Stimulated activated naive CD4-positive, alpha-beta T cell treated with Interleukin-2 at 50 U/mL for 16 hours (primary cell): ENCODE results near the gene INO80E.

ENCODE experiments used
- DNase-seq: peaks from one replicate; lab custom pipeline; 2025; lab: John Stamatoyannopoulos, UW

Gene INO80E

DNA sequence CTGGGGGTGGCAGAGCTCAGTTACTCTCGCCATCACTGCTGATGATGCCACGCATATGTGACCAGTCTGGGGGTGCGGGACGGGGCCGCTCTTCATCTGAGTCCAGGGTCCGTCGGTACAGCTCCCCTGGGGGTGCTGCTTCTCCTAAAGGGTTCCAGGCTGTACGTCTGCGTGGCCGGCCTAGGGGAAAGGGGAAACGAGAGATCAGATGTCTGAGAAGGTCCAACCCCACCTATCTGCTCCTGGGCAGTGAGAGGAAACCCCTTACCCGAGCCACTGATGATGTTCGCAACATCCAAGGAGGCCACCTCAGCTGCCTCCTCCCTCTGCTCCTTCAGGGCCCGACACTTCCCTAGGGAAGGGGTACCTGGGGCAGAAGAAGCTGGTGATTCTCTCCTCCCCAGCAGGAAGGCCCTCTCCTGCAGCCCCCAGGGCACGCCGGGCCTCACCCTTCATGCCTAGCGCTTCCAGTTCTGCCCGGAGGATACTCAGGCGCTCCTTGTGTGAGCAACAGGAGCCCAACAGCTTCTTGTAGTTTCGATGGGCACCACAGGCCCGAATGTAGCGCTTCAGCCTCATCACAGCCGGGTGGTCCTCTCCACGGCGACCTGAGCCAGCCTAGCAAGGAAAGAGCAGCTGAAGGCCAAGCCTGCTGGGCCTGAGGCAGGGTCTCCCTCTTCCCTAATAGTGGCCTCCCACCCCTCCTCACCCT, 2.7 kb upstream of the INO80E start:
- no peak for DNase-seq

DNA sequence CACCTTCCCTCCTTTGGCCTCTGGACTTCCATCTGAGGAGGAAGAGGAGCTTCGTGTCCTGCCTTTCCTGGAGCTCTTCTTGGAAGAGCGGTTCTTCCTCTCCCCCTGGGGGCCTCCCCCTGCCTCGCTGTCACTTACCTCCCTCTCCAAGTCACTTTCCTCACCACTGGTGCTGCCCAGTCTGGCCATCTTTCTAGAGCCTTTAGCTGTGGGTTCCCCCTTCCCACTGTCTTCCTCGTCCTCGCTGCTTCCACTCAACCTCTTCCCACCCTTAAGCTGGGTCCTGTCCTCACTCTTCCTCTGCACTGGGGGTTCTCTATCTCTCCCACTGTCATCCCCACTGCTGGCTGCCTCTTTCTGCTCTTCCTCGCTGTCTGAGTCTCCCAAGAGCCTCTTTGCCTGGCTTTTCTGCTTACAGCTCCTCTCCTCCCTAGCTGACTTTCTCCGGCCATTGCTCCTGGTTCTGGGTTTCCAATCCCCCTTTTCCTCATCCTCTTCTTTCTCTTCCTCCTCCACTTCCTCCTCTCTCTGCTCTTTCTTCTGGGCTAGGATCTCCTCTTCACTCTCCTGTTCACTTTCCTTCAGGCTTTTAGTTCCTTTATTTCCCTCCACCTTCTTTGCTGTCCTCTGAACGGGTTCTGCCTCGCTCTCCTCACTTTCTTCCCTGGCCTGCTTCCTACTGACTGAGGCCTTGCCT, 2.0 kb upstream of the INO80E start:
- DNase-seq: no peak

DNA sequence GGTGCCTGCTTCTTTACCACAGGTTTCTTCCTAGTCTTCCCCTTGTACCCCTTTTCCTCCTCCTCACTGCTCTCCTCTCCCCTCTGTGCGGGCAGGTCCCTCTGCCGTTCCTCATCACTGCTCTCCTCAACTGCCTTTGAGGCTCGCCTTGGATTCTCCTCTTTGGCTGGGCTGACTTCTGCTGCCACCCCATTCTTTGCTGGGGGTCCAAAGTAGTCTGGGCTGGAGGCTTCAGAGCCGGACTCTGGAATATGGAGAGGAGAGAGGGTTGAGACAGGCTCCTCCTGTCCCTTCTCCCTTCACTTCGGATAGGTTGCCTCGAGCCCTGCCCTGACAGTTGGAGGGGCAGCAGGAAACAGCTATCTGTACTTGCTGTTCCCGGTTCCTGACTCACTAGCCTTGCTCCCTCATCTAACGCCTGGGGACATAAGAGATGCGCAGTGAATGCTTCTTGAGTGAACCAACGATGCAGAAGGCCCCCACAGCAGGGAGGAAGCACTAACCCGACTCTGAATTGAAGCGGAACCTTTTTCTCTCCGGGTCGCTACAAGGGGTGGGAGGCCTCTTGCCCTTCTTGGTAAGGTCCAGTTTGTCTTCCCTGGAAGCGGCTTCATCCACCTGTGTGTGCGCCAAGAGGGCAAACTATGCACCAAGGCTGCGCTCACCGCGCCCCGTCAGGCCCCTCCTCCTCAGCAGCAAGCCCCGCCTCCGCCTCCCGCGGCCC, 1.3 kb upstream of the INO80E start:
- no peak for DNase-seq

DNA sequence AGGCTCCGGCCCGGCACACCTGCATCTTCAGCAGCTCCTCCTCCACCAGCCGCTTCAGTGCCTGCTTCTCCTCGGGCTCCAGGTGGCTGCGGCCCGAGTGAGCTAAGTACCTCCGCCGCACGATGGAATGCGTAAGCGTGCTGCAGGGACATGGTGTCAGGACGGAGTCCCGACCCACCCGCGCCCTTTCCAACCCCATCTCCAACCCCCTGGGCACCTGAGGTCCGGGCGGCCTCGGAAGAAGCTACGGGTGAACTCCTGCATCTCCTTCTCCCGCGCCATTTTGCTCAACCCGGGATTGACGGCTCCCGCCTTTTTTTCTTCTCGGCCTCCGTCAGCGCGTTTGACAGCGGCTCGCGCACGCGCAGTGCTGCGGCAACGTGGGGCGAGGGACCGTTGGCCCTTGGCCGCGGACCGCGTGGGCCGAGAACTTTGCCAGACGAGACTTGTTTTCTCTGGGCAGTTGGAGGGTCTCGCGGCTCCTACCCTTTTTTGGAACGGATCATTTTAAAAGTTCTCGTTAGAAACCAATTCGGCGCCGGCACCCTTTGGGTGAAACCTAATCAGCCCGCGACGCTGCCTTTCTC, 624 bp upstream of the INO80E start, which contains the start of gene HIRIP3:
TSS of gene HIRIP3 (minus strand) at position 294 of the 587 bp plus-strand sequence. CDS start at position 282, 12 bp downstream.
- DNase-seq: peak; percentile 81

DNA sequence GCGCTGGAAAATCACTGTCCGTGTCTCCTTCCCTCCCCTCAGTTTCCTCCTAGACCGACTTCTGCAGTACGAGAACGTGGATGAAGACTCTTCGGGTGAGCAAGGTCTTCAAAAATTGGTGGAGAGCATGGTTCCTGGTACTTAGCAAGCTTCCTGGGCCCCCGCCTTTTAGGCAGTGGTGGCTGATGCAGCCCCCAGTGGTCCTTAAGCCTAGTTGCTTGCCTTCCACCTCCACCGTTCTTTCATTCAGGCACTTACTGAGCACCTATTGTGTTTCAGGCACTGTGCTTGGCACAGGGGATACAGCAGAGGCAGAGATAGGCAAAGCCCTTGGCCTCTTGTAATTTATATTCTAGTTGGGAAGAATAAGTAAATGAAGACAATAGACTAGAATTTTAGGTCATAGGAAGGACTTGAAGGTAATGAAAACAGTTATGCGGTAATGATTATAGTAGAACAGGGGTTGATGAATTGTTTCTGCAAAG, 767 bp downstream of the INO80E start:
- no peak for DNase-seq

DNA sequence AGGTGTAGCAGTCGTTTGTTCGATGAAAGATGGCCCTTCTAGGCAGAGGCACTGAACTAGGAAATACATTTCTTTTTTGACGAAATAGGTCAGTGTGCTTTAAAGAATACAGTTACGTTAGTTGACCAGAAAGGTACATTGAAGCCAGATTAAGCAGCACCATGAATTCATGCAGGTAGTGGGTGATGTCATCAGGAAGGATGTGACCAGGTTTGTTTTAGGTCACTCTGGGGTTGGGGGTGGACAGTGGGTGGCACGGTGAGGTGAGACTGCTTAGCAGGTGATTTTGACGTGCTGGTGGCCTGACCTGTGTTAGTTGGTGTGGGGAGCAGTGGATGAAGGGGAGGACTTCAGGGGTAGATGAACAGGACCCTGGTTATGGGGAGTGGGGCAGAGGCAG, 3.6 kb downstream of the INO80E start:
- no peak for DNase-seq

DNA sequence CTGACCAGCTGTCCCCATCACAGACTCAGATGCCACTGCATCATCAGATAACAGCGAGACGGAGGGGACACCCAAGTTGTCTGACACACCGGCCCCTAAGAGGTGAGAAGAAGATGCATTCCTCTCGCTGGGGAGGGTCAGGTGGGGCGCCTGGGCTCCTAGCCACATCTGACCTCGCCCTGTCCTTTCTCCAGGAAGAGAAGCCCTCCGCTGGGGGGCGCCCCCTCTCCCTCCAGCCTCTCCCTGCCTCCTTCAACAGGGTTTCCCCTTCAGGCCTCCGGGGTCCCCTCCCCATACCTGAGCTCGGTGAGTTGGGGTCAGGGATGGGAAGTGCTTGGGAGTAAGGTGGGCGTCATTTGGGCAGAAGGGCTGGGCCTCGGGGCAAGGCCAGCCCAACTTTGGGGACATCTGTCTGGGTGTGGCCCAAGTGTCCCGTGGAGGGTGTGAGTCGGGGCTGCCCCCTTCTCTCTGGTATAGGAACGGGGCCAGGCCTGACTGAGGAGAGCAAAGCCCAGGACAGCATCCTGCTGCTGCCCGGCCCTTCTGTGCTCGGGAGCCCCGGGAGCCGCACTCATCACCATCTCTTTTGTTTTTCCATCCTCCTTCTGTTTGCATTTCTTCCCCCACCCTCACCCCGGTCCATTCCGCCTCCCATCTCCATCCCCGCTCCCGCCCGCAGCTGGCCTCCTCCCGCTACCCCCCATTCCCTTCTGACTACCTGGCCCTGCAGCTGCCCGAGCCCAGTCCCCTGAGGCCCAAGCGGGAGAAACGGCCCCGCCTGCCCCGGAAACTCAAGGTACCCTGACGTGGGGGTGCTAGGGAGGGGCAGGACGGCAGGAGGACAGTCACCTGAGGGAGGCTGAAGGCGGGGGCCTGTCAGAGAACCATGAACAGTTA, 4.9 kb downstream of the INO80E start:
- no peak for DNase-seq

DNA sequence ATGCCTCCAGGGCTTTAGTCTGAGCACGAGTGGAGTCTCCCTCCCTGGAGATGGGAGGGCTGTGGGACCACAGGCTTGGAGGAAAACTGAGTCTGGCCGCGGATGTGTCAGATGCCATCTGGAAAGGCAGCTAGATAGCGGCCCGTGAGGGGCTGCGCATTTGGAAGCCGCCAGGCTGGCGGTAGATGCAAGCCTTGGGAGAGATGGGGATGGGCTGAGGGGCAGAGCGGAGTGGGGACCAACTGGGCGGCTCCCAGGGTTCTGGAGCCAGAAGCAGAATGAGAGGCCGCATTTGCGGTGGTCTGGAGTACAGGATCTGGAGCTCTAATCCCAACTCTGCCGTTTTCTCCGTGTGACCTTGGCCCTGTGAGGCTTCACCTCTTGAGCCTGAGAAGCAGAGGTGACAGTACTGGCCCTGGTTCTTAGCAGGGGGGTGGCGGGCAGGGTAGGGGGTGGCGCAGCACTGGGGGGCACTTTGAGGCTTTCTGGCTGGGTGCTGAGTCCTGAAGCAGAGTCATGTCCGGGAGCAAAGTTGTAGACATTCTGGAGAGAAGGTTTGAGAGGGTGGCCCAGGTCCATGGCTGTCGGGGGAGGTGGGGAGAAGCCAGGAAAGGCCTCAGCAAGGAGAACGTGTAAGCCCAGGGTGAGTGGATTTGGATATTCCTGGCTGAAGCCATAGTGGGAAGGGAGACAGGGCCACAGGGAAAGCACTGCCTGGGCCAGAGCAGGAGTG, 6.7 kb downstream of the INO80E start:
- DNase-seq: no peak

DNA sequence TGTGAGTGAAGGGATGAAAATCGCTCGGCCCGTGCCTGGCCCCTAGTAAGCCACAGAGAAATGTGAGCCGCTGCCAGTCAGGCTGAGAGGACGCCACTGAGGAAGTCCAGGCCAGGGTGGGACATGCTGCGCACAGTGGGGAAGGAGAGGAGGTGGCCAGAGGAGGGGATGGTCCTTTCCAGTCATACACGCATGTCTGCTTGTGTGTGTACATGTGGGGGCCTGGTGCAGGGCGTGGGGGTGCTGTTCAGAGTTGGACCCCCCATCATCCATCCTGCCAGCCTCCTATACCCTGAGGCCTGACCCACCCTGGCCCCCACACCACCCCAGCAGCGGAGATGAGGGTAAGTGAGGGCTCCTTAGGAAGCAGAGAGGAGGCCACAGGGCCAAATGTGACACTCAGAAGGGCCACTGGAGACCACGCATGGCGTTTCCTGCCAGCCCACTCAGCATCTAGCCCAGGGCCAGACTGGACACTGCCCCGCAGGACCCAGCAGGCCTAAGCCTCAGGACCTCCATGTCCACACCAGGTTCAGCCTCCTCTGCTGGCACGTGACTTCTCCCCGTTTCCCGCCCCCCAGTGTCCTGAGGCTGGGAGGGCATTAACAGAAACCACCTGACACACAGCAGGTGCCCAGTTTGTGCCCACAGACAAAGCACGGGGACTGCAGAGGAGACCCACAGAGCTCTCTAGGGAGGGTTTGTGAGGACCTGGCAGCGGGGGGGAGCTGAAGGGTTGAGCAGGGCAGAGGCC, 7.8 kb downstream of the INO80E start:
- no peak for DNase-seq

DNA sequence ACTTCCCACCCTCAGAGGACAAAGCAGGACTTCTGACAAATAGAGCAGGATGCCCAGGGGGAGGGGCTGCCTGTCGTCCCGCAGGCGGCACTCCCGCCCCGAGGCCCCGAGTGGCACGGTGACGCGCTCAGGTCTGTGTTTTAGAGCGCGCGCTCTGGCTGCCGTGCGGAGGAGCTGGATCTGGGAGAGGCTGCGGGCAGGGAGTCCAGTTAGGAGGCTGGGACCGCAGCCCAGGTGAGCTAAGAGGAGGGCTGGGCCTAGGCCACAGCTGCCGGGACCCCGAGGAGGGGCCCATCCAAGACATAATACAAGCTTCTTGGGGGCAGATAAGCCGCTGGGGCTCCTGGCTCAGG, 8.4 kb downstream of the INO80E start:
- no peak for DNase-seq

DNA sequence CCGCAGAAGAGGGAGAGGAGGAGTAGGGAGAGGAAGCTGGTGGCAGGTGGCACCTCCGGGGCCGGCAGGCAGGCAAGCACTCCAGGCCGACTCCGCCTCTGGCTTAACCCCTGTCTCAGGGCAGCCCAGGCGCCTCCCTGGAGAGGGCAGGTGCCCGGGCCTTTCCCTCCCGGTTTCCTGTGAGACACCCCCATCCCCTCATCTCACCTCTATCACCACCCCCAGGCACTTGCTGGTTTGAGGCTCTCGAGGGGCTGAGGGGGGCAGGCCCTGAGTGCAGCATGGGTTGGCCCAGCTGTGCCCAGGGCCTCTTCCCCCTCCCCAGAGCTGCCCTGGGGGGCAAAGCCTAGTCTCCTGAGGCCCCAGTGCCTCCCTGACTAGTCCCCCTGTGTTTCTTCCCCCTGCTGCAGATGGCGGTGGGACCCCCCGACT, 8.8 kb downstream of the INO80E start:
- no peak for DNase-seq

DNA sequence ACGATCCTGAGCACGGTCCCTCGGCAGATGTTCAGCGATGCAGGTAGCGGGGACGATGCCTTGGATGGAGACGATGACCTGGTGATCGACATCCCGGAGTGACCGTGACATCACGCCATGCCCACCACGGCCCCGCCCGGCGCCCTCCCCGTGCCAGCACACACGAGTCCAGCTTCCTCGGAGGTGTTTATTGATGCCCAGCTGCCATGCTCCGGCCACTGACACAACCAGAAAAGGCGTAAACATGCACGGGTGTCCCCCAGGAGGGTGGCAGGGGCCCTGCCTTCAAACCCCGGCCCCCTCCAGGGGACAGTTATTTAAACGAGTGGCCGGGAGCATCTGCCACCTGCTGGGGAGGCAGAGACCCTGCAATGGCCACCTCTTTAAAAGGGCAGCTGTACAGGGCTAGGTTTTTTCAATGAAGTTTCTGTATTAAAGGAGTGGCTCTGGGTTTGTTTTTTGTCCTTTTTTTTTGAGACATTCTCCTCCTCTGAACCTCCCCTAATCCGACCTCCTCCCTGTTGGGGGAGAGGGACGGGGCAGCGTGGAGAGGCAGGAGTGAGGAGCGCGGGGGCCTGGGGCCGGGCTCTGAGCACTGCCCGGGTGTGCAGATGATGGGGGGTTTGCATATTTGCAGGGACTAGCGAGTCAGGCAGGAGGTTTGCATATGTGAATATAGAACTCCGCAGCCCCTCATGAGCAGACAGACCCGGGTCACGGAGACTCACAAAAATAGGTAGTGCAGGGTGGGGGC, 9.5 kb downstream of the INO80E start:
- DNase-seq: no peak

DNA sequence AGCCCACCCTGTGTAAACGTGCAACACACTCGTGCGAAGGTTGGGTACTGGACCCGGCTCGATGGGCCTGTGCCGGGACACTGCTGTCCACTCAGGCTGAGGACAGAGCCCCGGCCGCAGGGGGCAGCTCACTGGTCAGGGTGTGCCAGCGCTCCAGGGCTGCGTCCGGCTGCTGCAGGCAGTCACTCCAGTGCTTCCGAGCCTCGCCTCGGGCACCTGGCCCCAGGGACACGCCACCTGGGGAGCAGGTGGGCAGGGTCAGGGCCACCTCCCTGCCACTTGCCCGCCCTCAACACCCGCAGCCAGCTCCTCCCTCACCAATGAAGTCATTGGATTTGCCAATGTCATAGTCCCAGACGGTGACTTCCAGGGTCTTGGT, 10.0 kb downstream of the INO80E start:
- DNase-seq: no peak

DNA sequence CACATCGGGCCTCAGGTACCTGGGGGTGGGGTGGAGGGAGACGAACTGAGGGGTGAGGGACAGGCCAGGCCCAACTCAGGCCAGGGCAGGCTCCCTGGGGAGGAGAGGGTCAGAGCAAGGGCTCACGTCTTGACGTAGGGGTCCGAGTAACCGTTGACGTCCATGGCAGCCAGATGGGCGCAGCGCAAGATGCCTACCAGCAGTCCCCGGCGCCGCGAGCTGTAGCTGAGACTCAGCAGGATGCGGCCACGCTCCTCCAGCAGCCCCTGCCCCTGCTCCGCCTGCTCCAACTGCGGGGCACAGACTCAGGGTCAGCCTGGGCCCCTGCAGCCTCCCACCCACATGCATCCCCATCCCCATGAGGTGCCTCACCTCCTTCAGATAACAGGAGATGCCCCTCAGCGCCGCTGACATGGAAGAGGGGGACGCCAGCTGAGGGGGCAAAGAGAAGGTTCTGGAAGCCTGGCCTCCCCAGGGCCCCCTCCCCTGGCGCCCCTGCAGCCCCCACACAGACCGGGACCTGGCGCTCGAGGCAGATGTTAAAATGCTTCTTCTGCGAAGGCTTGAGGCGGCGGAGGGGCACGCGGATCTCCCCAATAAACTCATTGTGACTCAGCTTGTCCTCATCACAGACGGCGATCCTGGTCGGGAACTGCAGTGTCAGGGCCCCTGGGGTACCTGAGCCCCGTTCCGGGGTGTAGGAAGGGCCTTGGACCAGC, 10.8 kb downstream of the INO80E start:
- no peak for DNase-seq

DNA sequence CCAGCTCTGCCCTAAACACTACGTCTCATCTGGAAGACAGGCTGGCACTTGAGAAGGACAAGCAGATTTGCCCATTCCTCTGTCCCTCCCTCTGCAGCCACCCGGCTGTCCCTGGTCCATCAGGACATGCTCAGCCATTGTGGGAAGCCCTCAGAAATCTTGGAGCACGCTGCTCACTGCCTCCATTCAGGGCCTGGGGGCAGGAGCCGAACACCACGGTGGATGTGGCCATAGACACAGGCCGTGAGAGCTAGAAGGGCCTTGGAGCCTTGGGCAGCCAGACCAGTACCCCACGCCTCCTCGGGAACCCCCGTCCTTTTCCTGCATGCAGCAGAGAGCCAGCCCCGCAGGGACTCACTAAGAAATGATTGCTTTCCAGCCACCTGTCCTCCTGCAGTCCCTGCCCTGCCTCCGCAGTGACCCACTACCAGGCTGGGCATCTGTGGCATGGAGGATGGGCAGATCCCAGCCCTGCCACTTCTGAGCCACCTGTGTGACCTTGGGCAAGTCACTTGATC, 11.4 kb downstream of the INO80E start:
- no peak for DNase-seq

DNA sequence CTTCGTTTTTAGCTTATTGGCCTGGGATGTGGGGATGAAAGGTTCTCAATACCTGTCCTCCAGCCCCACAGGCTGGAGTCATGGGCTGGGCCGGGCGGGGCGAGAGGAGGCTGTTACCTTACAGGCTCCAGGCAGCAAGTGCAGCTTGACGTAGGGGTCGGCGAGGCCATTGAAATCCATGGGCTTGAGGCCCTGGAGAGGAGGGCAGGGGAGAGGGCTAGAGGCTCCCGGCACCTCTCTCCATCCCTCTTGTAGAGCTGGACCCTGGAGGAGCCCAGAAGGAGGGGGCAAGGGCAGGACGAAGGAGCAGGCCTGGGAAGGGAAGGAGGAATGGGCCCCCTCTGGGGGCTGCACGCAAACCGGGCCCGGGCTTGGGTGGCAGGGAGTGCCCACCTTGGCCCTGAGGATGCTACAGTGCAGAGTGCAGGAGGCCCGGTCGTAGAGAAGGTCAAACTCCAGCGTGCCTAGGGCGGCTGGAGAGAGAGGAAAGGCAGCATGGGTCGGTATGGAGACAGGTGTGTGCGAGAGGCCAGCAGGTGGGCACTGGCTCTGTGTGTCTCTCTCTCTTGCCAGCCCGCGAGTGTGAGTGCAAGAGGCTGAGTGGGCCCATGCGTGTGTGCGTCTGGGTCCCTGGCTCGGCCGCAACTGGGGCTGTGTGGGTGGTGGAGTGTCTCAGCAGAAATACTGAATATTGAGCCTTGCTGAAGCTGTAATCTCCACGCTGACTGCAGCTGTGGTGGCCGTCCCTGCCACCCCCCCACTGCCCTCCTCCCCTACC, 13.2 kb downstream of the INO80E start:
- DNase-seq: no peak

DNA sequence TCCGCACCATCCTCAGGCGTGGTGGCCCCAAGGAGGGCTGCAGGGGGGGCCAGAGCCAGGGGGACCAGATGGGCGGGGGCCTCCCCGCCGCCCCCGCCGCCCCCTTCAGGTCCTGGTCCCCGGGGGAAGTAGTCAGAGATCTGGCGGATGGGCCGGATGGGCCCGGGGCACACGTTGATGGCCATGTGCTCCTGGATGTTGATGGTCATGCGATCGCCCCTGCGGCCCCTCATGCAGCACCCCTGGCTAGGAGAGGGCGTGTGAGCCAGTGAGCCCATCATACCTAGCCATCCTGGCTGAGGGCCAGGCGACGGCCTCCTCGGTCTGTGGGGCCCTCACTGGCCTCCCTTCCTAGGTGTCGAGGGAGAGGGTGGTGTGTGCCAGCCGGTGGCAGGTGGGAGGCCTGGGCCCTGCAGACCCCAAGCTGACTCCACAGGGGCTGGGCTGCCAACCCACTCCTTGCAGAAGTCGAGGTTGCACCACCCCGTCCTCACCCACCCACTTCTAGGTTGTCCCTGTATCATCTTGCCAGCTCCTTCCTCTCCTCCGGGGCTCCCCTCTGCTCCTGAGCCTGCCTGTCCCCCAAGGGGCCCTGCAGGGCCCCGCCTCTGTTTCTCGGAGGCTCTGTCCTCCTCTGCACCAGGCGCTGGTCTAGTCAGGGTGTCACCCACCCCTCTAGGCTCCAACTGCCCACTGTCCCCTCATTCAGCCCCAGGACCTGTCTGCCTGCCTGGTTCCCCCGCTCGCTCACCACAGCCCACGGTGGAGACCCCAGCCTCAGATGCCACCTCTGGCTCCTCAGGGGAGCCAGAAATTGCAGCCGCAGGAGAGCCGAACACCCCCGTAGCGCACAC, 14.2 kb downstream of the INO80E start:
- DNase-seq: no peak
